HG02884 (cell line): ENCODE data around the gene CST9L.

Source experiments
- ATAC-seq: cut with Tn5 transposase; IDR thresholded peaks from one replicate; pipeline ENCODE4 v1.9.1; 2021; ENCODE audit warnings: mild to moderate bottlenecking, moderate library complexity; ENCODE audit not compliant: unreplicated experiment

CST9L gene

GRCh38 chr20:23568320-23568970, at the start of gene CST9L:
TSS of gene CST9L (minus strand) at chr20:23568484. CDS start at chr20:23568450, 34 bp downstream.
- no peak for ATAC-seq

GRCh38 chr20:23614163-23614562, 45.9 kb upstream of the CST9L start:
- ATAC-seq, result no peak

GRCh38 chr20:23613676-23614075, 45.4 kb upstream of the CST9L start:
- ATAC-seq, result no peak

GRCh38 chr20:23612396-23612795, 44.1 kb upstream of the CST9L start:
- ATAC-seq, result no peak

- ATAC-seq, result no peak
Measured at GRCh38 chr20:23609486-23610109, 41.3 kb upstream of the CST9L start.

GRCh38 chr20:23608251-23608846, 40.1 kb upstream of the CST9L start:
- ATAC-seq, result no peak

GRCh38 chr20:23607497-23608245, 39.4 kb upstream of the CST9L start:
- ATAC-seq, result no peak

- peak; percentile 92 for ATAC-seq
Measured at GRCh38 chr20:23606652-23607049, 38.4 kb upstream of the CST9L start.

- no peak for ATAC-seq
Measured at GRCh38 chr20:23605867-23606651, 37.8 kb upstream of the CST9L start, which contains the start of gene CST9. TSS of gene CST9 (minus strand) at chr20:23605917. CDS start at chr20:23605864, 53 bp downstream.

- ATAC-seq, result no peak
Measured at GRCh38 chr20:23604306-23604705, 36.0 kb upstream of the CST9L start.

- ATAC-seq, result no peak
Measured at GRCh38 chr20:23603321-23603720, 35.0 kb upstream of the CST9L start.

- ATAC-seq, result no peak
Measured at GRCh38 chr20:23602699-23603098, 34.4 kb upstream of the CST9L start.

- ATAC-seq, result no peak
Measured at GRCh38 chr20:23602241-23602640, 34.0 kb upstream of the CST9L start.

GRCh38 chr20:23601715-23602114, 33.4 kb upstream of the CST9L start:
- no peak for ATAC-seq

- ATAC-seq, result no peak
Measured at GRCh38 chr20:23598481-23598880, 30.2 kb upstream of the CST9L start.

- no peak for ATAC-seq
Measured at GRCh38 chr20:23596579-23597250, 28.4 kb upstream of the CST9L start.

- no peak for ATAC-seq
Measured at GRCh38 chr20:23595941-23596340, 27.7 kb upstream of the CST9L start.

GRCh38 chr20:23588434-23589403, 20.4 kb upstream of the CST9L start:
- no peak for ATAC-seq

- ATAC-seq, result no peak
Measured at GRCh38 chr20:23587631-23588030, 19.3 kb upstream of the CST9L start.
